Suprapubic skin (tissue), 4 donors: ENCODE results near the gene STK25. TPM values are rescaled to one million over a fixed set of nuclear protein-coding genes. Genes with fewer than 3 reads are reported as not detected.

ENCODE experiments used
- DNase-seq, 2 donors: peaks; one replicate each; pipeline ENCODE4 v3.0.0-alpha.2; 2019; ENCODE audit warnings: low spot score in 2 of 2
- H3K27ac ChIP-seq: fragments of 200-600 bp; sonication (generic); one replicate; pipeline ENCODE4 v1.5.1; 2019
- H3K27me3 ChIP-seq: fragments of 200-600 bp; sonication (generic); one replicate; pipeline ENCODE4 v1.5.1; 2019
- H3K36me3 ChIP-seq: fragments of 200-600 bp; sonication (generic); one replicate; pipeline ENCODE4 v1.5.1; 2019
- H3K4me1 ChIP-seq: fragments of 200-600 bp; sonication (generic); one replicate; pipeline ENCODE4 v1.5.1; 2019
- H3K4me3 ChIP-seq: fragments of 200-600 bp; sonication (generic); one replicate; pipeline ENCODE4 v1.5.1; 2019; ENCODE audit warnings: mild to moderate bottlenecking
- H3K9me3 ChIP-seq: fragments of 200-600 bp; sonication (generic); one replicate; pipeline ENCODE4 v1.5.1; 2019
- CTCF ChIP-seq, 2 donors: fragments of 200-600 bp in 1 of 2; fragments of 450-650 bp in 1 of 2; sonication (generic) in 1 of 2; IDR thresholded peaks; one replicate each; pipeline ENCODE4 v1.5.1; 2016 to 2019; ENCODE audit warnings: antibody characterized with exemption in 2 of 2, mild to moderate bottlenecking in 1 of 2, moderate library complexity in 1 of 2
- EP300 ChIP-seq: sonication (generic); formaldehyde crosslinking; IDR thresholded peaks from one replicate; pipeline ENCODE4 v1.6.1; 2017; ENCODE audit warnings: antibody characterized with exemption
- POLR2A ChIP-seq, 2 donors: fragments of 450-650 bp; IDR thresholded peaks; one replicate each; pipeline ENCODE4 v1.6.1; 2017; ENCODE audit warnings: antibody characterized with exemption in 2 of 2, mild to moderate bottlenecking in 2 of 2, moderate library complexity in 2 of 2
- POLR2AphosphoS5 ChIP-seq, 3 donors: sonication (generic); formaldehyde crosslinking; IDR thresholded peaks; one replicate each; pipeline ENCODE4 v1.6.1; 2017; ENCODE audit warnings: antibody characterized with exemption in 3 of 3
- WGBS: methylation state at CpG from one replicate; pipeline ENCODE4 v1.1.5; 2018; 5-methylcytosine and 5-hydroxymethylcytosine counted together
- total RNA-seq, 4 donors: library from RNA; depleted of rRNA; stranded (reverse); fragments of >200 nt; gene quantifications; one replicate each; pipeline ENCODE4 v1.1.0, GENCODE V29; 2016

The STK25 gene
- total RNA-seq, 4 donors from 2014 or later, result 131 to 232 (median 147) TPM

- H3K36me3 ChIP-seq, result no peaks in the 10 kb centered on the region
- H3K27me3 ChIP-seq, result peaks cover 26% of the 10 kb centered on the region
- no peaks in the 10 kb centered on the region for H3K9me3 ChIP-seq
- WGBS, result 92% methylated on average over 13 of the region's 16 CpGs
- H3K4me1 ChIP-seq, result peaks cover 14% of the 10 kb centered on the region
- no peak for DNase-seq
- H3K27ac ChIP-seq, result no peak overlapping the region
- no peak overlapping the region for H3K4me3 ChIP-seq
- TF ChIP-seq POLR2AphosphoS5 (IDR thresholded peaks at IDR 0.05), result no peak
- no peak for TF ChIP-seq POLR2A (IDR thresholded peaks at IDR 0.05)
- TF ChIP-seq EP300, result no peak
- no peak for TF ChIP-seq CTCF (IDR thresholded peaks at IDR 0.05)
Observed at GRCh38 chr2:241547781-241548450, 39.5 kb upstream of the STK25 start.

- Histone ChIP-seq H3K36me3 (no peaks in the 10 kb centered on the region), H3K9me3 (no peaks in the 10 kb centered on the region), H3K27me3 (peaks cover 26% of the 10 kb centered on the region), H3K4me1 (peaks cover 8% of the 10 kb centered on the region), H3K4me3 (no peak overlapping the region), H3K27ac (no peak overlapping the region)
- no peak for DNase-seq
- TF ChIP-seq CTCF (IDR thresholded peaks at IDR 0.05) (no peak), POLR2A (IDR thresholded peaks at IDR 0.05) (no peak)
- 25% methylated on average over 25 of the region's 25 CpGs for WGBS
Observed at GRCh38 chr2:241546771-241547498, 38.6 kb upstream of the STK25 start.

GRCh38 chr2:241545523-241546473 is 37.4 kb upstream of the STK25 start:
- no peak for TF ChIP-seq POLR2AphosphoS5 (IDR thresholded peaks at IDR 0.05)
- no peak for TF ChIP-seq CTCF (IDR thresholded peaks at IDR 0.05)
- no peak for TF ChIP-seq POLR2A (IDR thresholded peaks at IDR 0.05)
- no peak for TF ChIP-seq EP300
- no peak for DNase-seq
- Histone ChIP-seq H3K9me3 (no peaks in the 10 kb centered on the region), H3K27me3 (peaks cover 28% of the 10 kb centered on the region), H3K4me1 (peaks cover 16% of the 10 kb centered on the region), H3K4me3 (no peak overlapping the region), H3K36me3 (no peaks in the 10 kb centered on the region), H3K27ac (no peak overlapping the region)
- WGBS, result 70% methylated on average over 12 of the region's 12 CpGs

- 27% methylated on average over 10 of the region's 10 CpGs for WGBS
- Histone ChIP-seq H3K36me3 (no peaks in the 10 kb centered on the region), H3K9me3 (no peaks in the 10 kb centered on the region), H3K27me3 (peaks cover 28% of the 10 kb centered on the region), H3K27ac (no peak overlapping the region), H3K4me3 (no peak overlapping the region), H3K4me1 (peaks cover 23% of the 10 kb centered on the region)
- no peak for DNase-seq
- TF ChIP-seq CTCF (IDR thresholded peaks at IDR 0.05) (no peak), POLR2AphosphoS5 (IDR thresholded peaks at IDR 0.05) (no peak), POLR2A (IDR thresholded peaks at IDR 0.05) (no peak), EP300 (no peak)
Observed at GRCh38 chr2:241545106-241545505, 36.7 kb upstream of the STK25 start.

GRCh38 chr2:241542278-241542605 is 33.9 kb upstream of the STK25 start:
- Histone ChIP-seq H3K36me3 (no peaks in the 10 kb centered on the region), H3K27me3 (peaks cover 20% of the 10 kb centered on the region), H3K4me1 (peaks cover 24% of the 10 kb centered on the region), H3K4me3 (no peak overlapping the region), H3K9me3 (no peaks in the 10 kb centered on the region), H3K27ac (no peak overlapping the region)
- no peak for DNase-seq
- 75% methylated on average over 4 of the region's 15 CpGs for WGBS
- TF ChIP-seq EP300, result no peak
- TF ChIP-seq POLR2A (IDR thresholded peaks at IDR 0.05), result no peak
